Stomach (tissue), 9 donors: Measurements from ENCODE around the gene R3HCC1L. TPM values are rescaled to one million over a fixed set of nuclear protein-coding genes. Genes with fewer than 3 reads are reported as not detected.

Experiments used
- DNase-seq, 2 donors: peaks; one replicate each; pipeline versions ENCODE4 v3.0.0 to v3.0.0-alpha.2; 2013 to 2019
- H3K27ac ChIP-seq, 5 donors: fragments of 200-600 bp in 4 of 5; sonication (generic) in 4 of 5; one replicate each; pipeline ENCODE4 v1.5.1; 2013 to 2019; ENCODE audit warnings: mild to moderate bottlenecking in 1 of 5, moderate library complexity in 1 of 5
- H3K27me3 ChIP-seq, 3 donors: fragments of 200-600 bp; sonication (generic); one replicate each; pipeline ENCODE4 v1.5.1; 2017 to 2019; ENCODE audit warnings: mixed run types in 1 of 3
- H3K36me3 ChIP-seq, 4 donors: fragments of 200-600 bp; sonication (generic); 1 replicate in 3 of 4; 2 replicates in 1 of 4; pipeline ENCODE4 v1.5.1; 2016 to 2019
- H3K4me1 ChIP-seq, 4 donors: fragments of 200-600 bp; sonication (generic); one replicate each; pipeline ENCODE4 v1.5.1; 2016 to 2019
- H3K4me3 ChIP-seq, 4 donors: fragments of 200-600 bp; sonication (generic) in 3 of 4; one replicate each; pipeline ENCODE4 v1.5.1; 2016 to 2019; ENCODE audit warnings: mild to moderate bottlenecking in 1 of 4
- H3K9me3 ChIP-seq, 4 donors: fragments of 200-600 bp; sonication (generic); one replicate each; pipeline ENCODE4 v1.5.1; 2016 to 2019
- CTCF ChIP-seq, 7 experiments: fragments of 450-650 bp in 4 of 7; fragments of 200-600 bp in 3 of 7; sonication (generic) in 3 of 7; IDR thresholded peaks; one replicate each; pipeline ENCODE4 v1.5.1; 2016 to 2019; ENCODE audit warnings: antibody characterized with exemption in 7 of 7, control low read depth in 2 of 7, mild to moderate bottlenecking in 1 of 7
- EP300 ChIP-seq: sonication (generic); formaldehyde crosslinking; IDR thresholded peaks from one replicate; pipeline ENCODE4 v1.6.1; 2017; ENCODE audit warnings: antibody characterized with exemption
- POLR2A ChIP-seq, 4 donors: fragments of 450-650 bp; IDR thresholded peaks; one replicate each; pipeline ENCODE4 v1.6.1; 2016; ENCODE audit warnings: antibody characterized with exemption in 4 of 4, control low read depth in 2 of 4, mild to moderate bottlenecking in 1 of 4, moderate library complexity in 1 of 4
- POLR2AphosphoS5 ChIP-seq, 3 donors: sonication (generic); formaldehyde crosslinking; IDR thresholded peaks; one replicate each; pipeline ENCODE4 v1.6.1; 2016; ENCODE audit warnings: antibody characterized with exemption in 3 of 3
- WGBS, 5 donors: extraction: QIAGEN DNeasy Blood & Tissue Kit in 3 of 5; methylation state at CpG; one replicate each; pipeline versions ENCODE4 v1.1.5 to v1.1.7; 2013 to 2018; 5-methylcytosine and 5-hydroxymethylcytosine counted together
- intact Hi-C: fragments of 100-400 bp; cut with DNase I; formaldehyde crosslinking; loops from one replicate; pipeline ENCODE4 v1.15.1; 2023; ENCODE audit warnings: low total_unique reads
- polyA plus RNA-seq, 3 donors: library from polyadenylated mRNA; stranded (reverse); fragments of 200-250 nt; gene quantifications; one replicate each; pipeline ENCODE4 v1.2.3, GENCODE V29; 2013
- total RNA-seq, 5 donors: library from RNA; depleted of rRNA; stranded (reverse); fragments of >200 nt; gene quantifications; one replicate each; pipeline versions ENCODE4 v1.1.0 to v1.2.3, GENCODE V29; 2014 to 2016
- donor health status: healthy with polysubstance abuse.
- donor health status: Bipolar disorder and iron deficiency.
- donor health status: healthy.

Gene R3HCC1L
- total and polyA plus RNA-seq, 8 donors = 7.3 to 97.6 (median 15.3) TPM

- intact Hi-C loops = no loop called here
- 88 to 94% (median 91%) methylated on average over 5 to 11 of the region's 11 CpGs for WGBS, 5 donors
- no peaks in the 10 kb centered on the region for H3K9me3 ChIP-seq
- no peak overlapping the region for H3K4me3 ChIP-seq
- DNase-seq = no peak
- H3K27me3 ChIP-seq = no peaks in the 10 kb centered on the region
- H3K4me1 ChIP-seq = peaks cover 0 to 16% (median 3%) of the 10 kb centered on the region in 4 donors
- H3K27ac ChIP-seq = no peak overlapping the region
- peaks cover 0 to 37% (median 16%) of the 10 kb centered on the region in 4 donors for H3K36me3 ChIP-seq
- TF ChIP-seq CTCF (IDR thresholded peaks at IDR 0.05) (no peak), POLR2A (IDR thresholded peaks at IDR 0.05) (no peak), EP300 (no peak), POLR2AphosphoS5 (IDR thresholded peaks at IDR 0.05) (no peak)
Observed at GRCh38 chr10:98256692-98257091, 122.2 kb downstream of the R3HCC1L start.

- TF ChIP-seq EP300 = no peak
- TF ChIP-seq POLR2A (IDR thresholded peaks at IDR 0.05) = no peak
- no peak for TF ChIP-seq CTCF (IDR thresholded peaks at IDR 0.05)
- TF ChIP-seq POLR2AphosphoS5 (IDR thresholded peaks at IDR 0.05) = no peak
- H3K4me3 ChIP-seq = no peak overlapping the region
- H3K36me3 ChIP-seq = peaks cover 0 to 32% (median 11%) of the 10 kb centered on the region in 4 donors
- DNase-seq = peak in 1 of 2 donors; percentile 0
- H3K4me1 ChIP-seq = peaks cover 0 to 16% (median 3%) of the 10 kb centered on the region in 4 donors
- intact Hi-C loops = no loop called here
- no peaks in the 10 kb centered on the region for H3K9me3 ChIP-seq
- WGBS, 5 donors = 92 to 96% (median 93%) methylated on average over 12 of the region's 12 CpGs
- no peak overlapping the region for H3K27ac ChIP-seq
- H3K27me3 ChIP-seq = no peaks in the 10 kb centered on the region
Observed at GRCh38 chr10:98257198-98257597, 122.7 kb downstream of the R3HCC1L start.

- DNase-seq = peak in 1 of 2 donors; percentile 1
- no peaks in the 10 kb centered on the region for H3K9me3 ChIP-seq
- peaks cover 0 to 26% (median 6%) of the 10 kb centered on the region in 4 donors for H3K36me3 ChIP-seq
- TF ChIP-seq POLR2A (IDR thresholded peaks at IDR 0.05) (no peak), EP300 (no peak), CTCF (IDR thresholded peaks at IDR 0.05) (no peak), POLR2AphosphoS5 (IDR thresholded peaks at IDR 0.05) (no peak)
- no peak overlapping the region for H3K27ac ChIP-seq
- intact Hi-C loops = no loop called here
- no peak overlapping the region for H3K4me3 ChIP-seq
- peaks cover 0 to 16% (median 3%) of the 10 kb centered on the region in 4 donors for H3K4me1 ChIP-seq
- 92 to 94% (median 93%) methylated on average over 11 to 16 of the region's 16 CpGs for WGBS, 5 donors
- no peaks in the 10 kb centered on the region for H3K27me3 ChIP-seq
Observed at GRCh38 chr10:98257961-98258360, 123.5 kb downstream of the R3HCC1L start.

GRCh38 chr10:98258683-98259454 lies 124.4 kb downstream of the R3HCC1L start:
- H3K27me3 ChIP-seq = no peaks in the 10 kb centered on the region
- H3K9me3 ChIP-seq = no peaks in the 10 kb centered on the region
- H3K27ac ChIP-seq = no peak overlapping the region
- TF ChIP-seq POLR2AphosphoS5 (IDR thresholded peaks at IDR 0.05) (no peak), CTCF (IDR thresholded peaks at IDR 0.05) (no peak), EP300 (no peak), POLR2A (IDR thresholded peaks at IDR 0.05) (no peak)
- DNase-seq = peak in 1 of 2 donors; percentile 1
- intact Hi-C loops = no loop called here
- no peak overlapping the region for H3K4me3 ChIP-seq
- WGBS, 5 donors = 75 to 86% (median 79%) methylated on average over 12 to 13 of the region's 13 CpGs
- peaks cover 0 to 19% (median 4%) of the 10 kb centered on the region in 4 donors for H3K36me3 ChIP-seq
- H3K4me1 ChIP-seq = peaks cover 0 to 16% (median 3%) of the 10 kb centered on the region in 4 donors
